LNCaP clone FGC (cell line): ENCODE data around the gene IGF1R.

ENCODE experiments used
- DNase-seq: peaks from one replicate; pipeline ENCODE4 v3.0.0-alpha.2; 2011; ENCODE audit warnings: low read depth
- H3K4me3 ChIP-seq: 2 replicates; pipeline ENCODE4 v1.5.1; 2011; ENCODE audit warnings: mild to moderate bottlenecking, low read depth, low read length, control low read depth
- CTCF ChIP-seq: IDR thresholded peaks from 2 replicates; pipeline ENCODE4 v1.5.1; 2012; ENCODE audit warnings: mild to moderate bottlenecking; ENCODE audit not compliant: control insufficient read depth, insufficient read depth; ENCODE audit errors: extremely low read depth

The IGF1R gene

GRCh38 chr15:98776607-98777281 lies 128.4 kb downstream of the IGF1R start:
- no peak for TF ChIP-seq CTCF
- no peak overlapping the region for H3K4me3 ChIP-seq
- no peak for DNase-seq

- no peak overlapping the region for H3K4me3 ChIP-seq
- no peak for TF ChIP-seq CTCF
- DNase-seq = no peak
These were observed 129.1 kb downstream of the IGF1R start for GRCh38 chr15:98777426-98777825.

- DNase-seq = no peak
- H3K4me3 ChIP-seq = no peak overlapping the region
- TF ChIP-seq CTCF = no peak
These were observed 130.1 kb downstream of the IGF1R start for GRCh38 chr15:98778263-98778959.

GRCh38 chr15:98778960-98779359 lies 130.6 kb downstream of the IGF1R start:
- no peak overlapping the region for H3K4me3 ChIP-seq
- DNase-seq = no peak
- no peak for TF ChIP-seq CTCF

GRCh38 chr15:98779463-98780071 lies 131.2 kb downstream of the IGF1R start:
- no peak overlapping the region for H3K4me3 ChIP-seq
- DNase-seq = no peak
- peak; percentile 87 for TF ChIP-seq CTCF

GRCh38 chr15:98781838-98782237 lies 133.5 kb downstream of the IGF1R start:
- no peak for TF ChIP-seq CTCF
- DNase-seq = no peak
- H3K4me3 ChIP-seq = no peak overlapping the region
